Cardiac fibroblast (primary cell): ENCODE results near the gene FANCI.

Experiments
- DNase-seq, 2 donors: peaks; one replicate each; pipeline versions ENCODE4 v3.0.0 to v3.0.0-alpha.2; 2010; ENCODE audit warnings: low read depth in 2 of 2
- H3K4me3 ChIP-seq, 2 donors: replicated peaks in 1 of 2; 1 replicate in 1 of 2; 2 replicates in 1 of 2; pipeline ENCODE4 v1.5.1; 2011; ENCODE audit warnings: low read depth in 2 of 2, low read length in 2 of 2, mild to moderate bottlenecking in 2 of 2, moderate library complexity in 1 of 2
- CTCF ChIP-seq: IDR thresholded peaks from one replicate; pipeline ENCODE4 v1.5.1; 2011; ENCODE audit warnings: low read depth, mild to moderate bottlenecking, low read length, inconsistent platforms

FANCI gene

GRCh38 chr15:89345248-89345647 is 101.5 kb downstream of the FANCI start:
- H3K4me3 ChIP-seq = no peak overlapping the region
- no peak for TF ChIP-seq CTCF
- no peak for DNase-seq

GRCh38 chr15:89346516-89347231 is 102.9 kb downstream of the FANCI start:
- no peak overlapping the region for H3K4me3 ChIP-seq
- DNase-seq = no peak
- TF ChIP-seq CTCF = no peak

GRCh38 chr15:89349206-89349558 is 105.4 kb downstream of the FANCI start:
- no peak for DNase-seq
- TF ChIP-seq CTCF = no peak
- H3K4me3 ChIP-seq = no peak overlapping the region

GRCh38 chr15:89352476-89352875 is 108.7 kb downstream of the FANCI start:
- TF ChIP-seq CTCF = no peak
- H3K4me3 ChIP-seq = no peak overlapping the region
- DNase-seq = no peak

- DNase-seq = no peak
- no peak for TF ChIP-seq CTCF
- H3K4me3 ChIP-seq = no peak overlapping the region
These were observed 110.2 kb downstream of the FANCI start for GRCh38 chr15:89353991-89354390.

DNA sequence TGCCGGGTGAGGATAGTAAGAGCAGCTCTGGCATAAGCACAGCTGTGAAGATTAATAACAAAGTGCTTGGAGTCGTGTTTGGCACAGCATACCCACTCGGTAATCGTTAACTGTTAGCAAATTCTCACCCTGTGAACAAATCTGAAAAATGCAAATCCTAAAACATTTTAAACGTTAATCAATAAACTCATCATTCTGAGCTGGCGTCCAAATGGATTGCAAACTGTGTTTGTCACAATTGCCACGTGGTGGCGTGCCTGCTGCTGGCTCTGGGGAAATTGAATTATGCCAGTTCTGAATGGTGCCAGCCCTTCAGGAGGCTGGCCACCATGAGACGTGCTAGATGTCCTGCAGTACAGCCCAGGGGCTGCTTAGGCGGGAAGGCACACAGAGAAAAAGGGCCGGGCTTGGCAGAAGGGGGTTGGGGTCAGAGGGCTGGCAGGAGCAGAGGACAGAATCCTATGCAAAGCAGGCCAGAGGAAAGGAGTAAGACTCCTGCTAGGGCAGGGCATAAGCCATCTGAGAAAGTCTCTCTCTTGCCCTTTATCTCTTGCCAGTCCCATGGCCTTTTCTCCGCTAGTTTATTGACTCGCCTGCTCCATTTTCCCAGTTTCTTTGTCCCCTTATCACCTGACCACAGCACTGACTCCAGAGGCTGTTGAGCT is 113.0 kb downstream of the FANCI start:
- H3K4me3 ChIP-seq = no peak overlapping the region
- no peak for TF ChIP-seq CTCF
- DNase-seq = peak in 1 of 2 donors; percentile 22
